GM21390 (cell line): ENCODE measurements around the gene SLC39A2.
"Not testable (repeated sequence)": the region's sequence is repeated elsewhere in the genome, so short reads cannot be mapped to it uniquely, and the experiment has no call there.

ENCODE experiments used
- ATAC-seq: cut with Tn5 transposase; IDR thresholded peaks from one replicate; pipeline ENCODE4 v1.9.1; 2021; ENCODE audit not compliant: unreplicated experiment

Gene SLC39A2

GRCh38 chr14:20996521-20996920 is 2.6 kb upstream of the SLC39A2 start:
- ATAC-seq: no peak

- ATAC-seq: no peak
Observed at GRCh38 chr14:20997115-20997514, 2.0 kb upstream of the SLC39A2 start.

- no peak for ATAC-seq
Observed at GRCh38 chr14:20997564-20997963, 1.5 kb upstream of the SLC39A2 start.

GRCh38 chr14:20998139-20998538 is 954 bp upstream of the SLC39A2 start:
- no peak for ATAC-seq

GRCh38 chr14:20999591-20999990 is 498 bp downstream of the SLC39A2 start:
- no peak for ATAC-seq

GRCh38 chr14:21001218-21001617 is 2.1 kb downstream of the SLC39A2 start:
- no peak for ATAC-seq

GRCh38 chr14:21003788-21004346 is 4.8 kb downstream of the SLC39A2 start:
- no peak for ATAC-seq

- not testable (repeated sequence) for ATAC-seq
Observed at GRCh38 chr14:21009721-21010120, 10.6 kb downstream of the SLC39A2 start.

- no peak for ATAC-seq
Observed at GRCh38 chr14:21011136-21011535, 12.0 kb downstream of the SLC39A2 start.

GRCh38 chr14:21014761-21015190 is 15.7 kb downstream of the SLC39A2 start:
- ATAC-seq: no peak

GRCh38 chr14:21015312-21015711 is 16.2 kb downstream of the SLC39A2 start:
- ATAC-seq: no peak

- ATAC-seq: no peak
Observed at GRCh38 chr14:21016413-21017190, 17.5 kb downstream of the SLC39A2 start.

GRCh38 chr14:21017528-21018245 is 18.6 kb downstream of the SLC39A2 start:
- no peak for ATAC-seq

- ATAC-seq: no peak
Observed at GRCh38 chr14:21018286-21018685, 19.2 kb downstream of the SLC39A2 start.

GRCh38 chr14:21018781-21019180 is 19.7 kb downstream of the SLC39A2 start:
- no peak for ATAC-seq

- no peak for ATAC-seq
Observed at GRCh38 chr14:21019366-21019765, 20.3 kb downstream of the SLC39A2 start.

- no peak for ATAC-seq
Observed at GRCh38 chr14:21020977-21021545, 22.0 kb downstream of the SLC39A2 start.

- no peak for ATAC-seq
Observed at GRCh38 chr14:21022686-21023085, 23.6 kb downstream of the SLC39A2 start.

GRCh38 chr14:21023174-21023573 is 24.1 kb downstream of the SLC39A2 start:
- ATAC-seq: no peak

- no peak for ATAC-seq
Observed at GRCh38 chr14:21023817-21024584, 24.9 kb downstream of the SLC39A2 start.
